Stimulated activated CD8-positive, alpha-beta memory T cell treated with anti-CD3 and anti-CD28 coated beads, Interleukin-4, amount 100 ng/mL, for 1 hour (primary cell): ENCODE data around the gene EPHB4.
"Not testable (repeated sequence)": the region's sequence is repeated elsewhere in the genome, so short reads cannot be mapped to it uniquely, and the experiment has no call there.

ENCODE experiments used
- DNase-seq, 2 donors: peaks; one replicate each; pipeline ENCODE4 v3.0.0-alpha.2; 2020; ENCODE audit warnings: low read depth in 2 of 2, low spot score in 1 of 2

EPHB4 gene

DNA sequence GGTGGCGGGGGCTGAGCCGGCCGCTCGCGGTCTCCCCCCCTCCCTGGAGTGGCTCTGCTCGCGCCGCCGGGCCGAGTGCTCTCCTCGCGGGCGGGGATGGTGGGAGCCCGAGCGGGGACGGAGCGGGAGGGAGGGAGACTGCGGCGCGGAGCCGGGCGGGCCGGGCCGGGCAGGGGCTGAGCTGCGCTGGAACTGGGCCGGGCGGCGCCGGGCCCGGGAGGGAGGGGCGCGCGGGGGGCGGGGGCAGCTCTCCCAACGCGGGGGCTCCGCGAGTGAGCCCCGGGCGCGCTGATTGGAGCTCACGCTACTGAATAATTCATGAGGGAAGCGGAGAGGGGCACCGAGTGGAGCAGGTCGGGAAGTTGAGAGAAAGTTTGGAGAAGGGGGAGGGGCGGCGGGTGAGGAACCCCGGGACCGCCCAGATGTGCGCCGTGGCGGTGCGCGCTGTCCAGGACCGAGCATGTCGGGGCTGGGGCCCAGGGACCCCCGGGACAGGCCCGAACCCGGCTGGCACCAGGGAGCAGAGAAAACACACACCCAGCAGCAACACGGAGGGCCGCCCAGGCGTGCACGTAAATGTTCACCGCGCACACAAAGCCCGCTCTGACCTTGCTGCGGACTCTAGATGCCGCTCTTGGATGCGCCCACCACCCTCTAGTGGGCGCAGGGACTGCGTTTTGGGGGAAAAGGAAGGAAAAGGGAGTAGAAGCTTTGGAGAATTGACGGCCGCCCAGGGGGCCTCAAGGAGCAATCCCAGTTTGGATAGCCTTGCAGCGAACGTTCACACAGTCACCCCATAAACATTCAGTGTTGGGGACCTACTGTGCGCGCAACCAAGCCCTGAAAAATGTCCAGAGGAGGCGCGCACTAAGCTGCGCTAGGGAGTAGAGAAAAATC, at the start of gene EPHB4:
Gene EPHB4, minus strand, starts transcription at position 194 of the 897 bp plus-strand sequence. CDS start 493 bp downstream, outside the sequence.
- DNase-seq, result no peak

DNA sequence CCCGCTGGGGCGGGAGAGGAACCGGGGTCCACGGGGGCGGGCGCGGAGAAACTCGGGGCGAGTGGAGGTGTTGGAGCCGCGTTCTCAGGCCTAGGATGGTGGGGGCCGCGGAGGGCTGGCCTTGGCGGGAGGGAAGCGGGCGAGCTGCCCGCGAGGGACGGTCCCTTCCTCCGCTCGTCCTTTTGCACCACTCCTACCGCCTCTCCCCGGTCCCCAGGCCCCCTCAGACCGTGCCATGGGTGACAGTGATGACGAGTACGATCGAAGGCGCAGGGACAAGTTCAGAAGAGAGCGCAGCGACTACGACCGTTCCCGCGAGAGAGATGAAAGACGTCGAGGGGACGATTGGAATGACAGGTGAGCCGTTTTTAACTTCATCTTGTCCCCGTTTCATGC, 48.0 kb upstream of the EPHB4 start:
- DNase-seq, result no peak

DNA sequence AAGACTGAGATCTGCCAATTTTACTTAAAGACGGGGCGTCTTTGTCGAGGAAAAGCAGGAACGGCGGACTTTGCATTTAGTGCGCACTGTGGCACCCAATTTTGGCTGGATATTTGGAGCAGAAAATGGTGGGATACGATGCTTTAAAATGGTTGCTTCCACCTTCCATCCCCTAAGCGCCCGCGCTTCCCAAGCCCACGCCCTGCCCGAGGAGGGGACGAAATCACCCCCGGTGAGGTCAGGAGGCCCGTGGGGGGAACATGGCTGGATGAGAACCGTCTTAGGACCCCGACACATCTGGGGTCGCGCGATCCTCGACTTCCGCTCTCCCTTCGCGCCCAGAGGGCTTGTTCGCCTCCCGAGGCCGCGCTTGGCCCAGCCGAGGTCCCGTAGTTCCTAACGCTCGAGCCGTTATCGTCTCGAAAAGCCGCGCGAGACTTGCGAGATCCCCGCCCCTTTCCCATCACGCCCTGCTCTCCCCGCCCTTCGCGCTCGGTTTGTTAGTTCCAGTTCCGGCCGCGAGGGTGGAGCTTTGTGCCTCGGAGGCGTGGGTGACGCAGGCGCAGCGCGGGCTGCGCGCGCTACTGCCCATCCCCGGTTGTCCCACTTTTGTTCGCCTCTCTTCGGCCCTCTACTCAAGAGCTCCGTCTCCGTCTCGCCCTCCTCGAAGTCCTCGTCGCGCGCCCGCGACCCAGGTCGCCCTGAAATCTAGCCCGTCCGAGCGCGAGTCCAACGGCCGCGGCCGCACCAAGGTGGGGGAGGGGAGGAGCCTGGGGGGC, 47.4 kb upstream of the EPHB4 start, which contains the start of gene SRRT:
Gene SRRT, plus strand, starts transcription at position 527 of the 779 bp plus-strand sequence. CDS start 488 bp downstream, outside the sequence.
- peak; percentile 96 for DNase-seq

DNA sequence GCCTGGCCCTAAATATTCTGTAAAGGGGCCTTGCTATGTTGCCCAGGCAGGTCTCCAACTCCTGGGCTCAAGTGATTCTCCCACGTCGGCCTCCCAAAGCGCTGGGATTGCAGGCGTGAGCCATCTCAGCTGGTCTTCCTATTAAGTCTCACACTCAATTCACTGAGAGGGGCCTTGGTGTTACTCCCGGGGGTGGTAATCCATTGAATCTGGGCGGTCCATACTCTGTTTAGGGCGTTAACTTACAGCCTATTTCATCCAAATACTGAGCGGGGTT, 46.9 kb upstream of the EPHB4 start:
- DNase-seq, result no peak

DNA sequence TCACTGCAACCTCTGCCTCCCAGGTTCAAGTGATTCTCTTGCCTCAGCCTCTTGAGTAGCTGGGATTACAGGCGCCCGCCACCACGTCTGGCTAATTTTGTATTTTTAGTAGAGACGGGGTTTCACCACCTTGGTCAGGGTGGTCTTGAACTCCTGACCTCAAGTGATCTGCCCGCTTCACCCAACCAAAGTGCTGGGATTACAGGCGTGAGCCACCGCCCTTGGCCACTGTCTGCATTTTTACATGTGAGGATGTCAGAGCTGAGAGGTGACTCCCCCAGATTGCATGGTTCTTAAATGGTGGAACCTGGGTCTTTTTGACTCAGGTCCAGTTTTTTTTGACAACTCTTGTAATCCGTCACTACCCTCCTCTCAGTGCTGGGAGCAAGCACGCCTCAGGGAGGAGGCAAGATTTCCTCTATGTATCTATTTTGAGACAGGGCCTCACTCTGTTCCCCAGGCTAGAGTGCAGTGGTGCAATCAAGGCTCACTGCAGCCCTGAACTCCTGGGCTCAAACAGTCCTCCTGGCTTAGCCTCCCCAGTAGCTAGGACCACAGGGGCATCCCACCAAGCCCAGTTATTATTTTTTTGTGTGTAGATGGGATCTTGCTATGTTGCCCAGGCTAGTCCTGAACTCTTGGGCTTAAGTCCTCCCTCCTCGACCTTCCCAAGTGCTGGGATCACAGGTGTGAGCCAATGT, 46.4 kb upstream of the EPHB4 start:
- DNase-seq, result no peak

DNA sequence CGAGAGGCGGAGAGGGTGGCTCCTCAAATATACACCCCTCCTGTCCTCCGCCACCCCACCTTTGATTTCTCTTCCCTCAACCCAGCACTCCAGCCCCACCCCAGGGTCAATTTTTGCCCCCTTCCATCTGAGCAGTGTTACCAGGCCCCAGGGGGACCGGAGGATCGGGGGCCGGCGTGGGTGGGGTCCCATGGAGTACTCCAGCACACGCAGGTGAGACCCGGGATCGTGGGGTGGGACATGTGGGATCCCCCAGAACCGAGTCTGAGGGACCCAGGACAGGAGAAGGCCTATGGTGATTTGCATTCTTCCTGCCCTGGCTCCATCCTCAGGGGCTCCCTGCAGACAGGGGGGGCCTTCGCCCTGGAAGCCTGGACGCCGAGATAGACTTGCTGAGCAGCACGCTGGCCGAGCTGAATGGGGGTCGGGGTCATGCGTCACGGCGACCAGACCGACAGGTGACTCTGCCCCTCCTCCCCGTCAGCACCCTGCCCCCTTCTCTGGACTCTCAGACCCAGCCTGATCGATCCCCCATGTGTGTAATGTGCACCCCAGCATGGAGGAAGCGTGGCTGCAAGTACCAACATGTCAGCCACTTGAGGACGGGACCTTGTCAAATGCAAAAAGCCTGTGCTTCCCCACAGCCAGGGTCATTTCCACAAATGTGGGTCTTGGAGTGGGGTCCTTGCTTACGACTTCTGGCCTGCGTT, 40.6 kb upstream of the EPHB4 start:
- no peak for DNase-seq

DNA sequence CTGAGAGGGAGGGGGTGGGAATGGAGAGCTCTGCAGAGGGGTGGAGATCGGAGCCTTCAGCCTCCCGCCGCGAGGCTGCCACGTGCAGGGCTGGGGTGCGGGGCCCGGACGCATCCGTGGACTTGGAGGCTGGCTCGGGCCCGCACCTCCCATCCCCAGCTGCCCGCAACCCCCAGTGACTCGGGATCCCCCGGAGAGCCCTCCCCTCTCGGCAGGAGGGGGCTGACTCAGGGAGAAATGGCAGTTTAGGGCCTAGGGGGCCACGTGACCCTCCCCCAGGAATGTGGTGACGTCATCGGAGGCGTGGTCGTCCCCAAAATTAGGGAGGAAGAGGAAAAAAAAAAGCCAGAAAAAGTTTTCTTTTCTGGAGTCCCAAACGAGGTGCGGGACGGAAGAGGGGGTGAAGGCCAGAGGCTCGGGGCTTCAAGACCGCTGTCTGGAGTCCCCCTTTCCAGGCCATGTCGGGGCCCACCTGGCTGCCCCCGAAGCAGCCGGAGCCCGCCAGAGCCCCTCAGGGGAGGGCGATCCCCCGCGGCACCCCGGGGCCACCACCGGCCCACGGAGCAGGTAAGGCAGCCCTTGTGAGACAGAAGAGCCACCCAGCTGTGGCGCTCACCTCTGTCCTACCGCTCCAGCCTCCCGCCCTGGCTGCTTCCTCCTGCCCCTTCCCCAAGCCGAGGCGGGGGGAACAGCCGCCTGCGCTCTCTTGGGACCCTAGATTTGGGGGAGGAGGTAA, 39.9 kb upstream of the EPHB4 start, which contains the start of gene TRIP6:
Gene TRIP6, plus strand, starts transcription at position 348 of the 736 bp plus-strand sequence. Its CDS starts 111 bp downstream, at position 459.
- DNase-seq, result no peak

DNA sequence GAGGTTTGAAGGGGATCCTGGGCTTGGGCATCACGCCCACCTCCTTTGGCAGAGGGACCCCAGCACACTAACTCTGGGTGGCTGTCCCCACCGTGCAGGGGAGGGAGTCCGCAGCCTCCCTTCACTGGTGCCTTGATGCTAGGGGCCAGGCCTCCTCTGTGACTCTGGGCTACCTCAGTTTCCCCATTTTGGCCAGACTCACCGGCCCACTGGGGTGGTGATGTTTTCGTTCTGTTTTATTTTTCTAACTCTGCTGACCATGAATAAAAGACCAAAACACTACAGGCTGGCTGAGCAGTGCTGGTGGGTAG, 39.4 kb upstream of the EPHB4 start:
- DNase-seq, result no peak

DNA sequence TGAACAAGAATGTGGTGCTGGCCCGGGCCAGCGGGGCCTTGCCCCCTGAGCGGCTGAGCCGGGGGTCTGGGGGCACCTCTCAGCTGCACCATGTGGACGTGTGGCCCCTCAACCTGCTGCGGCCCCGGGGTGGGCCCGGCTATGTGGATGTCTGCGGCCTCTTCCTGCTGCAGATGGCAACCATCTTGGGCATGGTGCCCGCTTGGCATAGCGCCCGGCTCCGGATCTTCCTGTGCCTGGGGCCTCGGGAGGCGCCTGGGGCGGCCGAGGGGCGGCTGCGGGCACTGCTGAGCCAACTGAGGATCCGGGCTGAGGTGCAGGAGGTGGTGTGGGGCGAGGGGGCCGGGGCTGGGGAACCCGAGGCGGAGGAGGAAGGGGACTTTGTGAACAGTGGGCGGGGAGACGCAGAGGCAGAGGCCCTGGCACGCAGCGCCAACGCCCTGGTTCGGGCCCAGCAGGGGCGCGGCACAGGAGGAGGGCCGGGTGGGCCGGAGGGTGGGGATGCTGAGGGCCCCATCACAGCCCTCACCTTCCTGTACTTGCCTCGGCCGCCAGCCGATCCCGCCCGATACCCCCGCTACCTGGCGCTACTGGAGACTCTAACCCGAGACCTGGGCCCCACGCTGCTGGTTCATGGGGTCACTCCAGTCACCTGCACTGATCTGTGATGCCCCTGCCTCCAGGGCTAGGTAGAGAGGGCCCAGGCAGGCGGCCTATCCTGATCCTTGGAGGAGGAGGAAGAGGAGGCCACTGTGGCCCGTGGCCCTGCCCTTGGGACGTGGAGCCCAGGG, 38.8 kb upstream of the EPHB4 start:
- DNase-seq, result no peak

DNA sequence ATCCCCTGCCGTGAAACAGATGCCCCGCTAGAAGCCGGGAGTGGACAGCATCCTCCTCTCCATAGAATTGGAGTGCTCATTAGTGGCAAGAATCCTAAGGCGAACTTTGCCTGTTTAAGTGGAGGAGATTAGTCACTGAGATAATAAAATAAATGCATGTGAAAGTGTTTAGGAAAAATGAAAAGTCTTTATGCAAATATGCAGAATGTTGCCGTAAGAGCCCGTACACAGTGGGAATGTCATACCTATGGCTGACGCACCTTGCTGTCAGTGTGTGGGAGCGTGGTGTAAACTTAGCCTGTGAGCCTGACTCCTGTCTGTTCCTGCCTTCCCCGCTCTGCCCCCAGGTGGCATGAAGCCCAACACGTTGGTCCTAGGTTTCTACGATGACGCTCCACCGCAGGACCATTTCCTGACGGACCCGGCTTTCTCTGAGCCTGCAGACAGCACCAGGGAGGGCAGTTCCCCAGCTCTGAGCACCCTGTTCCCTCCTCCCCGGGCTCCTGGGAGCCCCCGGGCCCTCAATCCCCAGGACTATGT, 38.1 kb upstream of the EPHB4 start:
- DNase-seq, result no peak

DNA sequence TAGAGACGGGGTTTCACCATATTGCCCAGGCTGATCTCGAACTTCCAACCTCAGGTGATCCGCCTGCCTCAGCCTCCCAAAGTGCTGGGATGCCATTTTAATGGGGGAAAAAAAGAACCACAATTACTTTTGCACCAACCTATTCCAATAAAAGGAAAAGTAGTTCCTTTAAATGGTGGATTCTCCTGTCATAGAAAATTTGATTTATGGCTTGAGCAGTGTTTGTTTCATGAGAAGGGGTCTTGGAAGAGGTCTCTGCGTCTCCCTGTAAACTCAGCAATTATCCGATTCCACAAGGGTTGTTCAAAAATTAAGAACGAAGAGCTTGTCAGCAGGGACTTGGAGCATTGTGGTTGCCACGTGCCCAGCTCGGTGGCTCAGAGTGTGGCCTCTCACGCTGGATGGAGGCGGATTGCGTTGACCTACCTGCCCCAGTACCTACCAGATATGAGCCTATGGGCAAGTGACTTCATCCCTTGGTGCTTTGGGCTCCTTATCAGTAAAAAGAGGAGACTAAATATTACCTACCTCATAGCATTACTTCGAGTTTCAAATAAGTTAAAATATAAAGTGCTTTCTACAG, 37.0 kb upstream of the EPHB4 start:
- no peak for DNase-seq

DNA sequence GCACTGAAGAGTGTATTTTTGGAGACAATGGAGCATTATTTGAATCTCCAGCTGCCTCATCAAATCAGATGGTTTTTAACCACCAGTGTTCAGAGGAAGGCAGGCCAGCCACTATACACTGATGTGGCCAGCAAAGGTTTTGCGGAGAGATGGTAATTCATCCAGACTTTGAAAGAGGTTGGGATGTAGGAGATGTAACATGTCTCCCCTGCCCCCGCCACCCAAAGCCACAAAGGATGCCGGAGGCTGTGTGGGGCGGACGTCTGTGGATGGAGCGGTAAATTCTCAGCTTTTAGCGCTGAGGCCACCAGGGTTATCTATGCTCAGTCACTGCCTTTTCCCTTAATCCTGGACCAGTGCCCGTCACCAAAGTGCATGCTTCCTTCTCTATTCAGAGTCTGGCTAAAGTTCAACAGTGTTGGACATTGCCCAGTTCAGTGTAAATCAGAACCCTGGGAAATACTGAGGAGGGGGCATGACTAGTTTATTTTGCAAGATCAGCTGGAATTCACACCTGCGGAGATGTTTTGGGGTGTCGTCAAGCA, 36.2 kb upstream of the EPHB4 start:
- no peak for DNase-seq

DNA sequence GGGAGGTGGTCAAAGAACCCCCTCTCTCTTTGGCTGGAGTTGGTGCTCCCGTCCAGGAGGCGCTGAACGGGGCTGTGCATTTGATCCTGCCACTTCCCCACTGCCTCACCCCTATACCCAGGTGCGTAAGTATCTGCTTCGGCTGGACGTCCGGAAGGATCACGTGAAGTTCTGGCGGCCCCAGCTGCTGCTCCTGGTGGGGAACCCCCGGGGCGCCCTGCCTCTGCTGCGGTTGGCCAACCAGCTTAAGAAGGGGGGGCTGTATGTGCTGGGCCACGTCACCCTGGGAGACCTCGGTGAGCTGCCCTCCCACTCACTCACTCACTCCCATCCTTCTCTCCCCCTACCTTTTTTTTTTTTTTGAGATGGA, 34.3 kb upstream of the EPHB4 start:
- DNase-seq, result no peak

DNA sequence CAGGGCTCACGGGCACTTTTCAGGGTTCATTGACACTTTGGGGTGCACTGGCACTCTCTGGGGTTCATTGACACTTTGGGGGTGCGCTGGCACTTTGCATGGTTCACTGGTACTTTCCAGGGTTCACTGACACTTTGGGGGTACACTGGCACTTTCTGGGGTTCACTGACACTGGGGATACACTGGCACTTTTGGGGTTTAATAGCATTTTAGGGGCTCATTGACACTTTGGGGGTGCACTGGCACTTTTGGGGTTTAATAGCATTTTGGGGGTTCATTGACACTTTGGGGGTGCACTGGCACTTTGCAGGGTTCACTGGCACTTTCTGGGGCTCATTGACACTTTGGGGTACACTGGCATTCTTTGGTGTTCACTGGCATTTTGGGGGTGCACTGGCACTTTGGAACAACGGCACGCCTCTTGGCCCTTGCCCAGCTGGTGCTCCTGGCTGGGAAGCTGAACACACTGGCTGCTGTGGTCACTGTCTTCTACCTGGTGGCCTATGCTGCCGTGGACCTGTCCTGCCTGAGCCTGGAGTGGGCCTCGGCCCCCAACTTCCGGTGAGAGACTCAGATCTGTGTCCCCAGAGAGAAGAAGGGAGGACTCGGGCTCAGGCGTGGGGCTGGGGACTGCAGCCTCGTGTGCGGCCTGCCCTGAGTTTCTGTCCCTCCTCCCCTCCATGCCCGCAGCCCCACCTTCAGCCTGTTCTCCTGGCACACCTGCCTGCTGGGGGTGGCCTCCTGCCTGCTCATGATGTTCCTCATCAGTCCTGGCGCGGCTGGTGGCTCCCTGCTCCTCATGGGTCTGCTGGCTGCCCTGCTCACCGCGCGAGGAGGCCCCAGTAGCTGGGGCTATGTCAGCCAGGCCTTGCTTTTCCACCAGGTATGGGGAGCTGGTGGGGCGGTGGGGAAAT, 33.6 kb upstream of the EPHB4 start:
- DNase-seq, result no peak

DNA sequence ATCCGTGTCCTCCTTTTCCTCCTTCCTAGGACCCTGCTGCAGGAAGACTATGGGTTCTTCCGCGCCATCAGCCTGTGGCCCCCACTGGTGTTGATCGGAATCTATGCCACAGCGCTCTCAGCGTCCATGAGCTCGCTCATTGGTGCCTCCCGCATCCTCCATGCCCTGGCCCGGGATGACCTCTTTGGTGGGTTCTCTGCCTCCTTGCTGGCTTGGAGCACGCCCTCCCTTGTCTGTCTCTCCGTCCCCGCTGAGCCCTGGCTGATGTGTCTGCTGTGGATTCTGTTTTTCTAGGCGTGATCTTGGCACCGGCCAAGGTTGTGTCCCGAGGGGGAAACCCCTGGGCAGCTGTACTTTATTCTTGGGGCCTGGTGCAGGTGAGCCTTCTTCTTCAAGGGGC, 32.5 kb upstream of the EPHB4 start:
- DNase-seq, result no peak

DNA sequence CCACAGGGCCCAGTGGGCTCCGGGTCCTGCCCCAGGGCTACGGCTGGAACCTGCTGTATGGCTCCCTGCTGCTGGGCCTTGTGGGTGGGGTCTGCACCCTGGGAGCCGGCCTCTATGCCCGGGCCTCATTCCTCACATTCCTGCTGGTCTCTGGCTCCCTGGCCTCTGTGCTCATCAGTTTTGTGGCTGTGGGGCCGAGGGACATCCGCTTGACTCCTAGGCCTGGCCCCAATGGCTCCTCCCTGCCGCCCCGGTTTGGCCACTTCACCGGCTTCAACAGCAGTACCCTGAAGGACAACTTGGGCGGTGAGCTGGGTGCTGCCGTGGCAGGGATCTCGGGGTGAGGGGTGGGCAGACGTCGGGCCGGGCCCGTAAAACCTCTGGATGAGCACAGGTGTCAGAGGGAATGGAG, 29.6 kb upstream of the EPHB4 start:
- DNase-seq, result no peak

DNA sequence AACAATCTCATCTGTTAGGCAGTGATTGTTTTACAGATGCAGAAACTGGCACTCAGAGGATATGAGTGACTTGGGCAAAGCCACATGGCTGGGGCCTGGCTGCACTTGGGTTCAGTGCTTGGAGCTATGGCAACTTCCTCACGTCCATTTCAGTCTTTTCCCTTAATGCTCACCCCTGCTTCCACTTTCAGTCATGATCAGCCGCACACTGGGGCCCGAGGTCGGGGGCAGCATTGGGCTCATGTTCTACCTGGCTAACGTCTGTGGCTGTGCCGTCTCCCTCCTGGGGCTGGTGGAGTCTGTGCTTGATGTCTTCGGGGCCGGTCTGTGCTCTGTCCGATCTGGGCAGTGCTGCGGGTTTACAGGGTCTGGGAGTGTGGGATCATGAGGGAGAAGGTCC, 28.2 kb upstream of the EPHB4 start:
- no peak for DNase-seq

DNA sequence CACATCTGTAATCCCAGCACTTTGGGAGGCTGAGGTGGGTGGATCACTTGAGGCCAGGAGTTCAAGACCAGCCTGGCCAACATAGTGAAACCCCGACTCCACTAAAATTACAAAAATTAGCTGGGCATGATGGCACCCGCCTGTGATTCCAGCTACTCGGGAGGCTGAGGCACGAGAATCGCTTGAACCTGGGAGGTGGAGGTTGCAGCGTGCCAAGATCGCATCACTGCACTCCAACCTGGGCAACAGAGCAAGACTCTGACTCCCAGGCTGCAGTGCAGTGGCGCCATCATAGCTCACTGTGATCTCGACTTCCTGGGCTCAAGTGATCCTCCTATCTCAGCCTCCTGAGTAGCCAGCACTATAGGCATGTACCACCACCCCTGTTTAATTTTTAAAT, 27.6 kb upstream of the EPHB4 start:
- not testable (repeated sequence) for DNase-seq
